Pancreas (tissue), 10 donors: ENCODE data around the gene SNCA. TPM values are rescaled to one million over a fixed set of nuclear protein-coding genes. Genes with fewer than 3 reads are reported as not detected.

ENCODE experiments used
- ATAC-seq, 4 donors: fragments of 200-7000 bp; cut with Tn5 transposase; one replicate each; pipeline versions ENCODE4 v1.8.0 to v1.9.1; 2020; ENCODE audit warnings: mild to moderate bottlenecking in 4 of 4, moderate library complexity in 4 of 4
- DNase-seq, 6 donors: peaks; one replicate each; pipeline ENCODE4 v3.0.0-alpha.2; 2020
- FAIRE-seq: peaks from 2 replicates; lab custom pipeline; 2012; peaks lifted over from hg19 to GRCh38; lab: Jason Lieb, UNC
- H3K27ac ChIP-seq, 4 donors: fragments of 200-600 bp; sonication (generic); 1 replicate in 3 of 4; 2 replicates in 1 of 4; pipeline versions ENCODE4 v1.5.0 to v1.8.0; 2020
- H3K27me3 ChIP-seq, 4 donors: fragments of 200-600 bp; one replicate each; pipeline ENCODE4 v1.8.0; 2021
- H3K36me3 ChIP-seq, 3 donors: fragments of 200-600 bp; sonication (generic) in 1 of 3; one replicate each; pipeline versions ENCODE4 v1.5.0 to v1.8.0; 2020 to 2021
- H3K4me1 ChIP-seq, 3 donors: fragments of 200-600 bp; one replicate each; pipeline ENCODE4 v1.8.0; 2021
- H3K4me3 ChIP-seq, 4 donors: fragments of 200-600 bp; sonication (generic) in 2 of 4; one replicate each; pipeline versions ENCODE4 v1.5.0 to v1.8.0; 2020 to 2021
- H3K9me3 ChIP-seq, 4 donors: fragments of 200-600 bp; one replicate each; pipeline ENCODE4 v1.8.0; 2021
- WGBS, 2 donors: extraction: QIAGEN DNeasy Blood & Tissue Kit; methylation state at CpG; one replicate each; pipeline ENCODE4 v1.1.7; 2013; 5-methylcytosine and 5-hydroxymethylcytosine counted together
- intact Hi-C, 3 donors: fragments of 100-400 bp; cut with DNase I; formaldehyde crosslinking; loops; one replicate each; pipeline versions ENCODE4 v1.11.1 to v1.14.2; 2022
- polyA plus RNA-seq, 2 donors: library from polyadenylated mRNA; stranded (reverse); fragments of 200-250 nt; gene quantifications; one replicate each; pipeline ENCODE4 v1.2.3, GENCODE V29; 2013
- total RNA-seq, 6 donors: library from RNA; stranded (reverse); fragmentation: NEBNext Ultra II Directional in 4 of 6; extraction: Animal tissue kit (Norgen Biotek cat#: 25700) in 4 of 6; gene quantifications; one replicate each; pipeline versions ENCODE4 v1.2.1 to v1.2.4, GENCODE V29; 2021 to 2023
- TF ChIP-seq, protein P1 (sequence below), 4 donors: fragments of 200-600 bp; sonication (generic) in 3 of 4; IDR thresholded peaks; one replicate each; pipeline versions ENCODE4 v1.5.0 to v1.8.0; 2021; ENCODE audit warnings: antibody characterized with exemption in 4 of 4
- donor health status: healthy with polysubstance abuse.
- donor health status: DM: no; HTN: no; CAD: no; lungs with moderate emphysema.
- donor health status: DM: no; HTN: no; CAD: no.
- donor health status: control.
- donor health status: control.
- donor health status: Bipolar disorder and iron deficiency.
- donor health status: DM: yes; HTN: yes; CAD: no.
- donor health status: DM: no; HTN: no; CAD: no.
- donor health status: DM: no; HTN: no; CAD: no.
- donor health status: DM: yes; HTN: yes; CAD: no.

SNCA gene
- total and polyA plus RNA-seq, 8 donors = 0.23 to 5.6 (median 1.7) TPM

- Histone ChIP-seq H3K4me3 (no peak overlapping the region), H3K4me1 (no peaks in the 10 kb centered on the region), H3K27ac (no peak overlapping the region), H3K9me3 (no peaks in the 10 kb centered on the region), H3K27me3 (no peaks in the 10 kb centered on the region), H3K36me3 (no peaks in the 10 kb centered on the region)
- ATAC-seq (no peak), DNase-seq (no peak), FAIRE-seq (peak; percentile 85)
- intact Hi-C loops = no loop called here
- 50 to 57% methylated on average over 2 of the region's 2 CpGs for WGBS, 2 donors
- TF ChIP-seq, protein P1, sequence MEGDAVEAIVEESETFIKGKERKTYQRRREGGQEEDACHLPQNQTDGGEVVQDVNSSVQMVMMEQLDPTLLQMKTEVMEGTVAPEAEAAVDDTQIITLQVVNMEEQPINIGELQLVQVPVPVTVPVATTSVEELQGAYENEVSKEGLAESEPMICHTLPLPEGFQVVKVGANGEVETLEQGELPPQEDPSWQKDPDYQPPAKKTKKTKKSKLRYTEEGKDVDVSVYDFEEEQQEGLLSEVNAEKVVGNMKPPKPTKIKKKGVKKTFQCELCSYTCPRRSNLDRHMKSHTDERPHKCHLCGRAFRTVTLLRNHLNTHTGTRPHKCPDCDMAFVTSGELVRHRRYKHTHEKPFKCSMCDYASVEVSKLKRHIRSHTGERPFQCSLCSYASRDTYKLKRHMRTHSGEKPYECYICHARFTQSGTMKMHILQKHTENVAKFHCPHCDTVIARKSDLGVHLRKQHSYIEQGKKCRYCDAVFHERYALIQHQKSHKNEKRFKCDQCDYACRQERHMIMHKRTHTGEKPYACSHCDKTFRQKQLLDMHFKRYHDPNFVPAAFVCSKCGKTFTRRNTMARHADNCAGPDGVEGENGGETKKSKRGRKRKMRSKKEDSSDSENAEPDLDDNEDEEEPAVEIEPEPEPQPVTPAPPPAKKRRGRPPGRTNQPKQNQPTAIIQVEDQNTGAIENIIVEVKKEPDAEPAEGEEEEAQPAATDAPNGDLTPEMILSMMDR (IDR thresholded peaks at IDR 0.05) = peak in 3 of 4 donors; percentile 17 to 34 (median 29)
Measured at GRCh38 chr4:89868999-89869589, 32.1 kb upstream of the SNCA start.

DNA sequence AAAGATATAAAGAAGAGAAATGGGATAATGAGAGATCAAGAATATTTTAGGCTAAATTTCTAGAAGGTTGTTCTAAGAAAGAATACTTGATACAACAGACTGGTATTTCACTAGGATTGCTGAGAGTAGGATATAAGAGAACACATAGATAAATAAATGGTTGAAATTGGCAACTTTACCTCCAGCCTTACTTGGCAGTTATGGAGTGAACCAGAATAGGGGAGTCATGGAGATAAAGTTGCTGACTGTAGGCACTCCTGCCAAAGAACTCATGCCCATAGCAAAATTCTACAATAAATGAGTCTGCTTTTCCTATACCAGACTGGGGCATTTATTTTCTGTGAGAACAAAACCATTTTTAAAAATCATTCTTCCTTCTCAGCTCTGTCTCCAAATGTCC lies 31.3 kb upstream of the SNCA start:
- no peaks in the 10 kb centered on the region for H3K36me3 ChIP-seq
- no peak for FAIRE-seq
- H3K4me1 ChIP-seq = no peaks in the 10 kb centered on the region
- no peak for DNase-seq
- no peak overlapping the region for H3K4me3 ChIP-seq
- intact Hi-C loops = no loop called here
- no peak for ATAC-seq
- no peak overlapping the region for H3K27ac ChIP-seq
- no peaks in the 10 kb centered on the region for H3K27me3 ChIP-seq
- H3K9me3 ChIP-seq = no peaks in the 10 kb centered on the region
- TF ChIP-seq, protein P1 (IDR thresholded peaks at IDR 0.05) = no peak

- no peaks in the 10 kb centered on the region for H3K27me3 ChIP-seq
- 67 to 69% methylated on average over 5 of the region's 5 CpGs for WGBS, 2 donors
- no peaks in the 10 kb centered on the region for H3K36me3 ChIP-seq
- no peaks in the 10 kb centered on the region for H3K9me3 ChIP-seq
- no peak for FAIRE-seq
- TF ChIP-seq, protein P1 (IDR thresholded peaks at IDR 0.05) = no peak
- H3K27ac ChIP-seq = no peak overlapping the region
- no peaks in the 10 kb centered on the region for H3K4me1 ChIP-seq
- intact Hi-C loops = no loop called here
- DNase-seq = no peak
- no peak for ATAC-seq
- no peak overlapping the region for H3K4me3 ChIP-seq
Measured at GRCh38 chr4:89863533-89863932, 26.6 kb upstream of the SNCA start.

- no peak for ATAC-seq
- WGBS, 2 donors = 88 to 93% methylated on average over 5 of the region's 5 CpGs
- no peak for DNase-seq
- Histone ChIP-seq H3K27me3 (no peaks in the 10 kb centered on the region), H3K9me3 (no peaks in the 10 kb centered on the region), H3K4me1 (no peaks in the 10 kb centered on the region), H3K27ac (no peak overlapping the region), H3K36me3 (no peaks in the 10 kb centered on the region), H3K4me3 (no peak overlapping the region)
- no peak for FAIRE-seq
- intact Hi-C loops = no loop called here
- TF ChIP-seq, protein P1 (IDR thresholded peaks at IDR 0.05) = no peak
Measured at GRCh38 chr4:89860971-89861370, 24.0 kb upstream of the SNCA start.

DNA sequence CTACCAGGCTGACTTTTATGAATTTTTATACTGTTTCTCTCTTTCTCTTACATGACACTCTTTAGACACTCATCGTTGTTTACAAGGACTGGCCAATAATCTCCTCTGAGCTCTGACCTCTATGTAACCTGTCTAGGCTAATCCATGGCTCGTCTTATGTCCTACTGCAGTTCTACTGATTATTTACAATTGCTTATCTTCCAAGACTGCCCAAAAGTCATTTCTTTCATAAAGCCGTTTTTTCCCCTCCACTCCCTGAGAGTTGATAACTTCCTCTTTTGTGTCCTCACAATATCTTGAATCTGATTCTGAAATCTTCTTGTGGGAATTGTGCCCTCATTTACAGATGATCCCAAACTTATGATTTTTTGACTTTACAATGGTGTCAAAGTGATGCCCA lies 18.3 kb upstream of the SNCA start:
- Histone ChIP-seq H3K27ac (no peak overlapping the region), H3K4me3 (no peak overlapping the region), H3K36me3 (no peaks in the 10 kb centered on the region), H3K9me3 (no peaks in the 10 kb centered on the region), H3K27me3 (no peaks in the 10 kb centered on the region), H3K4me1 (no peaks in the 10 kb centered on the region)
- TF ChIP-seq, protein P1 (IDR thresholded peaks at IDR 0.05) = no peak
- DNase-seq (no peak), ATAC-seq (no peak), FAIRE-seq (no peak)
- WGBS, 2 donors = 51 to 68% methylated on average over 3 of the region's 3 CpGs
- intact Hi-C loops = no loop called here
